A673 (cell line): ENCODE results near the gene TBCA. TPM values are rescaled to one million over a fixed set of nuclear protein-coding genes. Genes with fewer than 3 reads are reported as not detected.

Experiments used
- BruUV-seq: library from RNA; stranded (reverse); fragments of 400-500 nt; replicated peaks from 2 replicates; lab custom pipeline; 2021; lab: Mats Ljungman, UMichigan
- CTCF ChIA-PET: fragments of 300-600 bp; sonication (Branson Sonifier 250); formaldehyde crosslinking; loops from one replicate; lab custom pipeline; 2022; ENCODE audit warnings: antibody characterized with exemption; lab: Charles Lee
- POLR2A ChIA-PET: fragments of 300-600 bp; sonication (Branson Sonifier 250); formaldehyde crosslinking; loops from one replicate; lab custom pipeline; 2022; ENCODE audit warnings: antibody characterized with exemption; ENCODE audit not compliant: low non-redundant PET; lab: Charles Lee
- DNase-seq: peaks from one replicate; pipeline ENCODE4 v3.0.0-alpha.2; 2015; ENCODE audit warnings: low spot score
- H3K27ac ChIP-seq: fragments of 200-600 bp; sonication (generic); 2 replicates; pipeline ENCODE4 v1.5.1; 2016; ENCODE audit warnings: mixed run types, low read depth, mild to moderate bottlenecking, mixed read lengths, antibody characterized with exemption, low read length; ENCODE audit not compliant: poor library complexity, severe bottlenecking
- H3K27me3 ChIP-seq: fragments of 200-600 bp; sonication (generic); replicated peaks from 2 replicates; pipeline ENCODE4 v1.6.1; 2017; ENCODE audit warnings: mixed run types, low read depth, mild to moderate bottlenecking, mixed read lengths, antibody characterized with exemption, low read length; ENCODE audit not compliant: insufficient read depth, poor library complexity
- H3K36me3 ChIP-seq: fragments of 200-600 bp; sonication (generic); 2 replicates; pipeline ENCODE4 v1.6.1; 2016; ENCODE audit warnings: mixed run types, mild to moderate bottlenecking, mixed read lengths, antibody characterized with exemption, low read length; ENCODE audit not compliant: insufficient read depth, poor library complexity, severe bottlenecking
- H3K4me1 ChIP-seq: fragments of 200-600 bp; sonication (generic); 2 replicates; pipeline ENCODE4 v1.6.1; 2017; ENCODE audit warnings: mixed run types, mild to moderate bottlenecking, mixed read lengths, antibody characterized with exemption, low read length; ENCODE audit not compliant: insufficient read depth, poor library complexity, severe bottlenecking
- H3K4me3 ChIP-seq: fragments of 200-600 bp; sonication (generic); 2 replicates; pipeline ENCODE4 v1.5.1; 2016; ENCODE audit warnings: low read depth, mixed run types, mild to moderate bottlenecking, mixed read lengths, low read length; ENCODE audit not compliant: poor library complexity, severe bottlenecking
- H3K9me3 ChIP-seq: fragments of 200-600 bp; sonication (generic); 2 replicates; pipeline ENCODE4 v1.6.1; 2016; ENCODE audit warnings: mixed run types, low read depth, mild to moderate bottlenecking, mixed read lengths, antibody characterized with exemption, low read length; ENCODE audit not compliant: poor library complexity, severe bottlenecking
- CTCF ChIP-seq: fragments of 300-800, 200-600 bp; sonication (generic); conservative IDR thresholded peaks from 2 replicates; pipeline ENCODE4 v1.5.1; 2017; ENCODE audit warnings: low read depth, mild to moderate bottlenecking, antibody characterized with exemption, low read length, moderate library complexity, mixed read lengths
- EZH2 ChIP-seq: fragments of 200-600 bp; sonication (generic); IDR thresholded peaks from 2 replicates; pipeline ENCODE4 v1.6.1; 2017; ENCODE audit warnings: borderline replicate concordance, low read depth, mild to moderate bottlenecking, mixed read lengths, antibody characterized with exemption, low read length; ENCODE audit not compliant: poor library complexity, severe bottlenecking
- intact Hi-C: fragments of 100-400 bp; cut with micrococcal nuclease; formaldehyde crosslinking; loops from one replicate; pipeline ENCODE4 v1.10.0; 2022; ENCODE audit not compliant: unreplicated experiment
- total RNA-seq: library from RNA; stranded (reverse); gene quantifications from 2 replicates; pipeline ENCODE4 v1.2.3, GENCODE V29; 2021

Gene TBCA
- total RNA-seq, 1 experiment from 2014 or later: 297 TPM

GRCh38 chr5:77767301-77767700 lies 8.8 kb downstream of the TBCA start:
- CTCF ChIA-PET: no interaction called here
- Histone ChIP-seq H3K27me3 (no peaks in the 10 kb centered on the region), H3K27ac (no peak overlapping the region), H3K4me3 (no peak overlapping the region), H3K36me3 (peaks cover 54% of the 10 kb centered on the region), H3K9me3 (no peaks in the 10 kb centered on the region), H3K4me1 (no peaks in the 10 kb centered on the region)
- DNase-seq: no peak
- POLR2A ChIA-PET: no interaction called here
- intact Hi-C loops: no loop called here
- no TSS peak for BruUV-seq
- no peak for TF ChIP-seq EZH2
- TF ChIP-seq CTCF: no peak

- DNase-seq: no peak
- H3K27ac ChIP-seq: no peak overlapping the region
- no peaks in the 10 kb centered on the region for H3K4me1 ChIP-seq
- ChIA-PET POLR2A (no interaction called here), CTCF (no interaction called here)
- BruUV-seq: no TSS peak
- H3K36me3 ChIP-seq: peaks cover 5% of the 10 kb centered on the region
- H3K4me3 ChIP-seq: no peak overlapping the region
- no peaks in the 10 kb centered on the region for H3K9me3 ChIP-seq
- intact Hi-C loops: no loop called here
- no peaks in the 10 kb centered on the region for H3K27me3 ChIP-seq
- TF ChIP-seq CTCF: no peak
- TF ChIP-seq EZH2: no peak
Observed at GRCh38 chr5:77761606-77762005, 14.5 kb downstream of the TBCA start.

GRCh38 chr5:77758141-77758938 lies 17.8 kb downstream of the TBCA start:
- intact Hi-C loops: no loop called here
- no peak for DNase-seq
- no peaks in the 10 kb centered on the region for H3K27me3 ChIP-seq
- no peak overlapping the region for H3K4me3 ChIP-seq
- no peak overlapping the region for H3K27ac ChIP-seq
- ChIA-PET CTCF (no interaction called here), POLR2A (no interaction called here)
- H3K4me1 ChIP-seq: no peaks in the 10 kb centered on the region
- H3K36me3 ChIP-seq: no peaks in the 10 kb centered on the region
- TF ChIP-seq EZH2 (no peak), CTCF (no peak)
- H3K9me3 ChIP-seq: no peaks in the 10 kb centered on the region
- BruUV-seq: no TSS peak
